ENCODE data around the gene CTNNB1. TPM values are rescaled to one million over a fixed set of nuclear protein-coding genes. Genes with fewer than 3 reads are reported as not detected.
A peak's percentile ranks its signal among the peaks of the same experiment; 100 is the strongest.

The CTNNB1 gene
- total RNA-seq, 1 experiment from 2014 or later, result 186 TPM

- Histone ChIP-seq H3K36me3 (ENCODE audit: control insufficient read depth, insufficient read depth, low read length) (no peaks in the 10 kb centered on the region), H3K4me1 (ENCODE audit: control insufficient read depth, insufficient read depth, low read length) (no peaks in the 10 kb centered on the region), H3K9me3 (ENCODE audit: control insufficient read depth, insufficient read depth, low read depth, low read length) (no peaks in the 10 kb centered on the region), H3K4me3 (ENCODE audit: low read depth in 2 of 2, low read length in 2 of 2) (no peak overlapping the region), H3K27ac (ENCODE audit: low read length) (no peak overlapping the region), H3K27me3 (ENCODE audit: control insufficient read depth, insufficient read depth, low read length) (no peaks in the 10 kb centered on the region)
- no peak for TF ChIP-seq SIN3A (IDR thresholded peaks at IDR 0.05; ENCODE audit: borderline replicate concordance, insufficient read depth, low read depth, low read length)
- ChIA-PET CTCF (no interaction called here), POLR2A (no interaction called here)
- intact Hi-C loops (cut with micrococcal nuclease; ENCODE audit: unreplicated experiment) (no loop called here), in situ Hi-C loops (cut with HindIII; ENCODE audit: low pct_unique_long_range_greater_than_20kb, low sequenced_read_pairs) (no loop called here)
- no TSS peak for BruUV-seq (replicated peaks)
- ATAC-seq, result no peak
- no peak for DNase-seq (ENCODE audit: low read depth, low spot score)
These were observed 66.5 kb downstream of the CTNNB1 start for GRCh38 chr3:41265823-41266273.

GRCh38 chr3:41267975-41268640 lies 68.8 kb downstream of the CTNNB1 start:
- BruUV-seq (replicated peaks), result no TSS peak
- POLR2A ChIA-PET, result no interaction called here
- Histone ChIP-seq H3K36me3 (ENCODE audit: control insufficient read depth, insufficient read depth, low read length) (no peaks in the 10 kb centered on the region), H3K4me1 (ENCODE audit: control insufficient read depth, insufficient read depth, low read length) (no peaks in the 10 kb centered on the region), H3K9me3 (ENCODE audit: control insufficient read depth, insufficient read depth, low read depth, low read length) (no peaks in the 10 kb centered on the region), H3K27me3 (ENCODE audit: control insufficient read depth, insufficient read depth, low read length) (no peaks in the 10 kb centered on the region), H3K4me3 (ENCODE audit: low read depth in 2 of 2, low read length in 2 of 2) (no peak overlapping the region), H3K27ac (ENCODE audit: low read length) (no peak overlapping the region)
- TF ChIP-seq SIN3A (IDR thresholded peaks at IDR 0.05; ENCODE audit: borderline replicate concordance, insufficient read depth, low read depth, low read length) (no peak), TCF7L2 (IDR thresholded peaks at IDR 0.05; ENCODE audit: low read depth, low read length) (no peak), POLR2AphosphoS5 (IDR thresholded peaks at IDR 0.05; ENCODE audit: low read depth, low read length) (no peak)
- TF ChIP-seq, protein P1, sequence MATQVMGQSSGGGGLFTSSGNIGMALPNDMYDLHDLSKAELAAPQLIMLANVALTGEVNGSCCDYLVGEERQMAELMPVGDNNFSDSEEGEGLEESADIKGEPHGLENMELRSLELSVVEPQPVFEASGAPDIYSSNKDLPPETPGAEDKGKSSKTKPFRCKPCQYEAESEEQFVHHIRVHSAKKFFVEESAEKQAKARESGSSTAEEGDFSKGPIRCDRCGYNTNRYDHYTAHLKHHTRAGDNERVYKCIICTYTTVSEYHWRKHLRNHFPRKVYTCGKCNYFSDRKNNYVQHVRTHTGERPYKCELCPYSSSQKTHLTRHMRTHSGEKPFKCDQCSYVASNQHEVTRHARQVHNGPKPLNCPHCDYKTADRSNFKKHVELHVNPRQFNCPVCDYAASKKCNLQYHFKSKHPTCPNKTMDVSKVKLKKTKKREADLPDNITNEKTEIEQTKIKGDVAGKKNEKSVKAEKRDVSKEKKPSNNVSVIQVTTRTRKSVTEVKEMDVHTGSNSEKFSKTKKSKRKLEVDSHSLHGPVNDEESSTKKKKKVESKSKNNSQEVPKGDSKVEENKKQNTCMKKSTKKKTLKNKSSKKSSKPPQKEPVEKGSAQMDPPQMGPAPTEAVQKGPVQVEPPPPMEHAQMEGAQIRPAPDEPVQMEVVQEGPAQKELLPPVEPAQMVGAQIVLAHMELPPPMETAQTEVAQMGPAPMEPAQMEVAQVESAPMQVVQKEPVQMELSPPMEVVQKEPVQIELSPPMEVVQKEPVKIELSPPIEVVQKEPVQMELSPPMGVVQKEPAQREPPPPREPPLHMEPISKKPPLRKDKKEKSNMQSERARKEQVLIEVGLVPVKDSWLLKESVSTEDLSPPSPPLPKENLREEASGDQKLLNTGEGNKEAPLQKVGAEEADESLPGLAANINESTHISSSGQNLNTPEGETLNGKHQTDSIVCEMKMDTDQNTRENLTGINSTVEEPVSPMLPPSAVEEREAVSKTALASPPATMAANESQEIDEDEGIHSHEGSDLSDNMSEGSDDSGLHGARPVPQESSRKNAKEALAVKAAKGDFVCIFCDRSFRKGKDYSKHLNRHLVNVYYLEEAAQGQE (IDR thresholded peaks at IDR 0.05; ENCODE audit: insufficient read depth in 1 of 2, low read depth in 2 of 2, low read length in 1 of 2), result no peak
- TF ChIP-seq, protein P2, sequence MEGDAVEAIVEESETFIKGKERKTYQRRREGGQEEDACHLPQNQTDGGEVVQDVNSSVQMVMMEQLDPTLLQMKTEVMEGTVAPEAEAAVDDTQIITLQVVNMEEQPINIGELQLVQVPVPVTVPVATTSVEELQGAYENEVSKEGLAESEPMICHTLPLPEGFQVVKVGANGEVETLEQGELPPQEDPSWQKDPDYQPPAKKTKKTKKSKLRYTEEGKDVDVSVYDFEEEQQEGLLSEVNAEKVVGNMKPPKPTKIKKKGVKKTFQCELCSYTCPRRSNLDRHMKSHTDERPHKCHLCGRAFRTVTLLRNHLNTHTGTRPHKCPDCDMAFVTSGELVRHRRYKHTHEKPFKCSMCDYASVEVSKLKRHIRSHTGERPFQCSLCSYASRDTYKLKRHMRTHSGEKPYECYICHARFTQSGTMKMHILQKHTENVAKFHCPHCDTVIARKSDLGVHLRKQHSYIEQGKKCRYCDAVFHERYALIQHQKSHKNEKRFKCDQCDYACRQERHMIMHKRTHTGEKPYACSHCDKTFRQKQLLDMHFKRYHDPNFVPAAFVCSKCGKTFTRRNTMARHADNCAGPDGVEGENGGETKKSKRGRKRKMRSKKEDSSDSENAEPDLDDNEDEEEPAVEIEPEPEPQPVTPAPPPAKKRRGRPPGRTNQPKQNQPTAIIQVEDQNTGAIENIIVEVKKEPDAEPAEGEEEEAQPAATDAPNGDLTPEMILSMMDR (IDR thresholded peaks at IDR 0.05), result no peak
- CTCF ChIA-PET, result no interaction called here
- ATAC-seq (peak; percentile 92), DNase-seq (ENCODE audit: low read depth, low spot score) (peak; percentile 76)
- in situ Hi-C loops (cut with HindIII; ENCODE audit: low pct_unique_long_range_greater_than_20kb, low sequenced_read_pairs), result no loop called here
- intact Hi-C loops (cut with micrococcal nuclease; ENCODE audit: unreplicated experiment), result no loop called here

- no peaks in the 10 kb centered on the region for H3K9me3 ChIP-seq (ENCODE audit: control insufficient read depth, insufficient read depth, low read depth, low read length)
- in situ Hi-C loops (cut with HindIII; ENCODE audit: low pct_unique_long_range_greater_than_20kb, low sequenced_read_pairs) (no loop called here), intact Hi-C loops (cut with micrococcal nuclease; ENCODE audit: unreplicated experiment) (no loop called here)
- DNase-seq (ENCODE audit: low read depth, low spot score), result no peak
- no peaks in the 10 kb centered on the region for H3K4me1 ChIP-seq (ENCODE audit: control insufficient read depth, insufficient read depth, low read length)
- H3K4me3 ChIP-seq (ENCODE audit: low read depth in 2 of 2, low read length in 2 of 2), result no peak overlapping the region
- H3K36me3 ChIP-seq (ENCODE audit: control insufficient read depth, insufficient read depth, low read length), result no peaks in the 10 kb centered on the region
- ChIA-PET POLR2A (no interaction called here), CTCF (no interaction called here)
- H3K27ac ChIP-seq (ENCODE audit: low read length), result no peak overlapping the region
- TF ChIP-seq POLR2AphosphoS5 (IDR thresholded peaks at IDR 0.05; ENCODE audit: low read depth, low read length) (no peak), TCF7L2 (IDR thresholded peaks at IDR 0.05; ENCODE audit: low read depth, low read length) (no peak), SIN3A (IDR thresholded peaks at IDR 0.05; ENCODE audit: borderline replicate concordance, insufficient read depth, low read depth, low read length) (no peak)
- TF ChIP-seq, protein P1 (IDR thresholded peaks at IDR 0.05; ENCODE audit: insufficient read depth in 1 of 2, low read depth in 2 of 2, low read length in 1 of 2), result no peak
- TF ChIP-seq, protein P2 (IDR thresholded peaks at IDR 0.05), result no peak
- BruUV-seq (replicated peaks), result no TSS peak
- H3K27me3 ChIP-seq (ENCODE audit: control insufficient read depth, insufficient read depth, low read length), result no peaks in the 10 kb centered on the region
- ATAC-seq, result no peak
These were observed 73.4 kb downstream of the CTNNB1 start for GRCh38 chr3:41272667-41273066.
